GM21528 (cell line): Measurements from ENCODE around the gene MIA.
"Not testable (repeated sequence)": the region's sequence is repeated elsewhere in the genome, so short reads cannot be mapped to it uniquely, and the experiment has no call there.

Source experiments
- ATAC-seq: cut with Tn5 transposase; IDR thresholded peaks from one replicate; pipeline ENCODE4 v1.9.1; 2021; ENCODE audit warnings: mild to moderate bottlenecking, moderate library complexity; ENCODE audit not compliant: unreplicated experiment, low FRiP score

Gene MIA

GRCh38 chr19:40777937-40778705, 2.8 kb downstream of the MIA start, which contains the start of gene RAB4B:
Gene RAB4B, plus strand, starts transcription at chr19:40778247. Its CDS starts 129 bp downstream, at chr19:40778376.
- peak; percentile 54 for ATAC-seq

- ATAC-seq, result no peak
Observed at GRCh38 chr19:40778706-40779284, 3.5 kb downstream of the MIA start.

- no peak for ATAC-seq
Observed at GRCh38 chr19:40780582-40780981, 5.3 kb downstream of the MIA start.

GRCh38 chr19:40781140-40781539, 5.8 kb downstream of the MIA start:
- ATAC-seq, result no peak

GRCh38 chr19:40783711-40784110, 8.4 kb downstream of the MIA start:
- no peak for ATAC-seq

- ATAC-seq, result not testable (repeated sequence)
Observed at GRCh38 chr19:40784146-40784545, 8.8 kb downstream of the MIA start.

- ATAC-seq, result no peak
Observed at GRCh38 chr19:40785526-40785925, 10.2 kb downstream of the MIA start.

GRCh38 chr19:40786060-40787037, 11.0 kb downstream of the MIA start:
- ATAC-seq, result no peak

- no peak for ATAC-seq
Observed at GRCh38 chr19:40791349-40791748, 16.0 kb downstream of the MIA start.

GRCh38 chr19:40791996-40792395, 16.7 kb downstream of the MIA start:
- no peak for ATAC-seq

GRCh38 chr19:40797166-40797962, 22.0 kb downstream of the MIA start:
- no peak for ATAC-seq

GRCh38 chr19:40797963-40798682, 22.8 kb downstream of the MIA start:
- ATAC-seq, result peak; percentile 26

- ATAC-seq, result peak; percentile 66
Observed at GRCh38 chr19:40798683-40799557, 23.6 kb downstream of the MIA start, which contains the start of gene EGLN2. Gene EGLN2, plus strand, starts transcription at chr19:40799191. Its CDS starts 1,382 bp downstream, at chr19:40800573.

- no peak for ATAC-seq
Observed at GRCh38 chr19:40799558-40800338, 24.4 kb downstream of the MIA start.

- ATAC-seq, result no peak
Observed at GRCh38 chr19:40800339-40800996, 25.1 kb downstream of the MIA start.

GRCh38 chr19:40800997-40801377, 25.7 kb downstream of the MIA start:
- ATAC-seq, result no peak
